HG03565 (cell line): Measurements from ENCODE around the gene TUBGCP2.

Source experiments
- ATAC-seq: cut with Tn5 transposase; IDR thresholded peaks from one replicate; pipeline ENCODE4 v1.9.1; 2021; ENCODE audit warnings: mild to moderate bottlenecking, moderate library complexity; ENCODE audit not compliant: unreplicated experiment

Gene TUBGCP2

DNA sequence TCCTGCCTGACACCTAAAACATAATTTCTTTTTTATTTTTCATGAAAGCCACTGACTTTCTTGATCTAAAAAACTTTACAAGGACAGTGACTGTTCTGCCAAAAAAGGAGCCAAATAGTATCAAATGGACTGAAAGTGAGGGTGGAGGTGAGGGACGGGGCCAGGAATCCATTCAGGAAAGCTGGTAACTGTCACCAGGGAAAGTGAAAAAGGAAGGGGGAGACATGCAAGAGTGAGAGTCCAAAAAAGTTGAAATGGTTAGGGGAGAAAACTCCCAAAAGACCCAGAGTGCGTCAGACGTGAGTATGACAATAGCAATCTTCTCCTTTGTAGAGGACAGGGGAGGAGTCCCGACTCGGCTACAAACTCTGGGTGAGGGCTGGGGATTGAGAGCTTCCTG lies 35.6 kb upstream of the TUBGCP2 start:
- no peak for ATAC-seq

DNA sequence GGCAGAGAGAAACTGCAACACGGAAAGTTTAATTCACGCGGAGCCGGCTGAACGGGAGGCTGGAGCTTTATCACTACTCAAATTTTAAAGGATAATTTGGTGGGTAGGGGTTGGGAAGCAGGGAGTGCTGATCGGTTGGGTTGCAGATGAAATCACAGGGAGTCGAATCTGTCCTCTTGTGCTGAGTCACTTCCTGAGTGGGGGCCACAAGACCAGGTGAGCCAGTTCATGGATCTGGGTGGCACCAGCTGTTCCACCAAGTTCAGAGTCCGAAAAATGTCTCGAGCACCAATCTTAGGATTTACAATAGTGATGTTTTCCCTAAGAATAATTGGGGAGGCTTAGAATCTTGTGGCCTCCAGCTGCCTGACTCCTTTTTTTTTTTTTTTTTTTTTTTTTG lies 34.9 kb upstream of the TUBGCP2 start:
- no peak for ATAC-seq

DNA sequence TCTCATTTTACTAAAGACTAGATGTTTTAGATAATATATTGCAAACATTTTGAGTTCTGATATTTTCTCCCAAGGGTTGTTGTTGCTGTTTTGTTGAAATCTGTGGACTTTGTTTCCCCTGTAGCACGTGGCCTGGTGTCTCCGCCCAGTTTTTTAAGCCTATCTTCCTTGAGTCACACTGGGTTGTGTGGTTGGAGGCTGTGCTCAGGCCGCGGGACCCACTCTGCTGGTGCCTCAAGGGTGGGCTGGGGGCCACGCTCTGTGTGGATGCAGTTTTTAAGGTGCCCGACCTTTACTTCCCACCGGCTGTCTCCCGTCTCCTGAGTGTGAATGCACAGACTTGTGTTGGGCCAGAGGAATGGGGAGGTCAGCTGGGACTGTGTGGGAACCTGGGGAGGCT lies 34.3 kb upstream of the TUBGCP2 start:
- no peak for ATAC-seq

DNA sequence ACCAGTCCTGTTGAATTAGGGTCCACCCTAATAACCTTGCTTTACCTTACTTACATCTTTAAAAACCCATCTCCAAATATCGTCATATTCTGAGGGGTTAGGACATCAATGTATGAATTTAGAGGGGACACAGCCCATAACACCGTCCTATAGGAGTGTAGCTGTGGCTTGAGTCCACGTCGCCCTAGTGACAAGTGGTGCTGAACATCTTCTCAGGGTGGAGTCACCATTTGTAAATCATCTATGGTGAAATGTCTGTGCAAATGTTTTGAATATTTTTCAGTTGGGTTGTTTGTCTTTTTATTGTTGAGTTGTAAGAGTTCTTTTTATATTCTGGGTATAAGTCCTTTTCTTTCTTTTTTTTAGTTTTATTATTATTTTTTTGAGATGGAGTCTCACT lies 33.3 kb upstream of the TUBGCP2 start:
- no peak for ATAC-seq

DNA sequence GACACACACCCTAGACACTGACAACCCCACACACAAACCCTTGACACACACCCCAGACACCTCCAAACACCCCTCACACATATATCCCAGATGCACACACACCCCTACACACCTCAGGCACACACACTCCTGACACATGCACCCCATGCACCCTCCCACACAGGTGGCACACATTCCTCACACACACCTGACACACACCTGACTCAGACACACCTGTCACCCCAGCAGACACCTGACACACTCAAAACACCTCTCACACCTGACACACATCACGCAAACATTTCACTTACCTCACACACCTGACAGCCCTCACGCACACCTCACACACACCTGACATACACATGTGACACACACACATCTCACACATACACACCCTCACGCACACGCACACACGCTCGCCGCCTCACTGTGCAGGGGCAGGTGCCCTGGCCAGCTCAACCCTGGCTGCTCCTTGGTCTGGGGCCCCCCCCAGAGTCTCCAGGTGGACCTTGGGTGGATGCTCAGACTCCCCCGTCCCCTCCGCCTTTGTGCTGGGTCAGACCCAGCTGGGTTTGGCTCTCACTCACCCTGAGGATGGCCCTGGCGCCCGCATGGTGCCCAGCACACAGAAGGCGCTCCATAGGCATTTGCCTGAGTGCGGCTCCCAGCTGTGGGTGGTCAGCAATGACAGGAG lies 31.2 kb upstream of the TUBGCP2 start:
- ATAC-seq = no peak

DNA sequence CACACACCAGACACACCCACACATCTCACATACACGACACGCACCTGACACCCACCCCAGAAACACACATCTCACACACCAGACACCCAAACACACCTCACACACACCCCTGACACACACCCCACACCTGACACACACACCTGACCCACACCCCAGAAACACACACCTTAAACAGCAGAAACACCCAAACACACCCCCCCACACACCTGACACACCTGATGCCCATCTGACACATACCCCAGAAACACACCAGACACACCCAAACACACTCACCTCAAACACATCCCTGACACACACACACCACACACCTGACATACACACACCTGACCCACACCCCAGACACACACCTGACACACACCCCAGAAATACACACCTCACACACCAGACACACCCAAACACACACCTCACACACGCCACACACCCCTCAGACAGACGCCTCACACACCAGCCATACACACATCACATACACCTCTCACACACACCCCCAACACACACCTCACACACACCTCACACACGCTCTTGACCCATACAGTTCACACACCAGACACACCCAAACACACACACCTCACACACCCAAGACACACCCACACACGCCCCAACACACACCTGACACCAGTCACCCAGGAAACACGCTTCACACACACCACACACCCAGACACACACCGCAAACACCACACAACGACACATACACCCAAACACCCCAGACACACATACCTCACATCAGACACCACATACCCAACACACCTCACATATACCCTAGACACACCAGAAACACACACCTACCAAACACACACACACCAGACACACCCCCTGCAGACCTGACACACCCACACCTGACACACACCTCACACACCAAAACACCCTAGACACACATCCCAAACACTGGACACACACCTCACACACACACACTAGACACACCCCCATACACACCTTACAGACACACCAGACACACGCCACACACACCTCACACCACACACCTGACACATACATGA lies 29.7 kb upstream of the TUBGCP2 start:
- ATAC-seq = no peak

DNA sequence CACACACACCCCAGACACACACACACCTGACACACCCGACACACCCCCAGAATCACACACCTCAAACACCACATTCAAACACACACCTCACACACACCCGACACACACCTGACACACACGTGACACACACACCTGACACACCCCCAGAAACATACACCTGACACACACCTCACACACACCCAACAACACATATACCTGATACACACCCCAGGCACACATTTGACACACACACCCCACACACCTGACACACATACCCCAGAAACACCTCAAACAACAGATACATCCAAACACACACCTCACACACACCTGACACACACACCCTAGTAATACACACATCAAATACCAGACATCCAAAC lies 28.7 kb upstream of the TUBGCP2 start:
- ATAC-seq = no peak

DNA sequence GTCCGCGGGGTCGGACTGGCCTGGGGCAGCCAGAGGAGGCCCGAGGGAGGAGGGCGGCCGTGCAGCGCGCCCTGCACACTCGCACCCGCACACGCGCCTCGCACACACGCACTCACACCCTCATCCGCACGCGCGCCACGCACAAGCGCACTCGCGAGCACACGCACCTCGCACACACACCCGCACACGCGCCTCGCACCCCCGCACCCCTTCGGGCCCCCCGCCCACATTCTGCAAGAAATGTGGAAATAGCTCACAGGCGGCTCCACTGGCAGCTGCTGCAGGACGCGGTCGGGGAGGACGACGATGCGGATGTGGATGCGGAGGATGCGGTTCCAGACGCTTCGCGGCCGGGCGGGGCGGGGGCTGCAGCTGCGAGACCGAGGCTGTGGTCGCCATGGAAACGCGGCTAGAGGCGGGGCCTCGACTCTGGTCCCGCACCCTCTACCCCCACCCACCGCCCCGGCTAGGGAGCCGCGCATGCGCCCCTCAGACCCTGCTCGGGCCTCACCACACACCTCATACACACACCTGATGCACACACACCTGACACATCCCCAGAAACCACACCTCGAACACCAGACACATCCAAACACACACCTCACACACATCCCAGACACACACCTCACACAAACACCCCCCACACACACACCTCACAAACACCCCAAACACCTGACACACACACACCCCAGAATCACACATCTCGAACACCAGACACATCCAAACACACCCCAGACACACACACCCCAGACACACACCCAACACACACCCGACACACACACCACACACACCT lies 28.1 kb upstream of the TUBGCP2 start, which contains the start of gene CALY:
Gene CALY, minus strand, starts transcription at position 320 of the 793 bp plus-strand sequence. CDS start 7,907 bp downstream, outside the sequence.
- ATAC-seq = no peak

DNA sequence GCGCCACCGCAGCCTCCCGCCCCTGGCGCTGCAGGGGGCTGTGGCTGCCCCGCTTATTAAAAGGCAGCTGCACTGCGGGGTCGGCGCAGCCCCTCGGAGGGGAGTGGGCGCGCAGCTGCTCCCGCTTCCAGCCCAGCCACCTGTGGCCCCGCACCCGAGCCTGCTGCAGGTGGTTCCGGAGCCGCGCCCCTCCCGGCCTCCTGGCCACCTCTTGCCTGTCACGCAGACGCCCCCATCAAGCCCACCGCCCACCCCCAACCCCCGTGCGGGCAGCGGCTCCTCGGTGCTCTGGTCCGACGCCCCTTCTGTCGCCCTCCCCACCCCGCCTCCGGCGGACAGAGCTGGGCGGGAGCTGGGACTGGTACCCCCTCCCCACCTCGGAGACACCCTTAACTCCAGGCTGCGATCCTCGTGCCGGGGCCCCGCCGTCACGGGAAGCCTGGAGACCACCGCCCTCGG lies 27.5 kb upstream of the TUBGCP2 start:
- ATAC-seq = no peak

DNA sequence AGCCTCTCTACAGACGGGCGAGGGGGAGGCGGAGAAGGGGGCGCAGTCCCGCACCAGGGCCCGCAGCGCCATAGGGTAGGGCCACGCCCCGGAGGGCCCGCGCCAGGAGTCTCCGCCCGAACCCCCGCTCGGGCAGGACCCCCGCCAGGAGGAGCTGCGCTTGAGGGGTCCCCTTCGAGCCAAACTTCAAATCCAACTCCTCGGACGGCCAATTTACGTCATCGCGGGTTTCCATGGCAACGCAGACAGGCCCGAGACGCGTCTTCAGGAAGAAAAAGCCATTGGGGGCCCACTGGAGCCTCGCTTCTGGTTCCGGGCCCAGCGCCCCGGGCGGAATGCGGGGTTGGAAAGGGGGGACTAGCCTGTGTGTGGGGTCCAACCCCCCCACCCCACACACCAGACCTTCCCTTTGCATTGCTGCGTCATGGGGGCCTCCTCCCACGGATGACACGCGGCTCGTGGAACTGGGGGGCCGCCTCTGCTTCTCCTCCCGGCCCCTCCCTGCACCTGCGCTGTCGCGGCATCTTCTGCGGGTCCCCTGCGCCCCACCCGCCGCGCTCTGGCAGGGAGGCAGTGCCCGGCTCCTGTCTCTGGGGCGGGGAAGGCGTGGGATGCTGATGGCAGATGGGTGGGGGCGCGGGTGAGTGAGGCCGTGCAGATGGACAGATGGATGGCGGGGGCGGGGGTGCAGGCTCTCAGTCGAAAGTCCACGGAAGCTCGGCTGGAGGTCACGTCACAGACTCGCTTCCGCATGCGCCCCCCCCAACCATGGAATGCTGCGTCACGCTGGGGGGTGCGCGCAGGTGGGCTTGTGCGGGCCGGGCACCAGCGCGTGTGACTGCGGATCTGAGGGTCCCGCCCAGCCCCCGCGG lies 26.8 kb upstream of the TUBGCP2 start:
- no peak for ATAC-seq

DNA sequence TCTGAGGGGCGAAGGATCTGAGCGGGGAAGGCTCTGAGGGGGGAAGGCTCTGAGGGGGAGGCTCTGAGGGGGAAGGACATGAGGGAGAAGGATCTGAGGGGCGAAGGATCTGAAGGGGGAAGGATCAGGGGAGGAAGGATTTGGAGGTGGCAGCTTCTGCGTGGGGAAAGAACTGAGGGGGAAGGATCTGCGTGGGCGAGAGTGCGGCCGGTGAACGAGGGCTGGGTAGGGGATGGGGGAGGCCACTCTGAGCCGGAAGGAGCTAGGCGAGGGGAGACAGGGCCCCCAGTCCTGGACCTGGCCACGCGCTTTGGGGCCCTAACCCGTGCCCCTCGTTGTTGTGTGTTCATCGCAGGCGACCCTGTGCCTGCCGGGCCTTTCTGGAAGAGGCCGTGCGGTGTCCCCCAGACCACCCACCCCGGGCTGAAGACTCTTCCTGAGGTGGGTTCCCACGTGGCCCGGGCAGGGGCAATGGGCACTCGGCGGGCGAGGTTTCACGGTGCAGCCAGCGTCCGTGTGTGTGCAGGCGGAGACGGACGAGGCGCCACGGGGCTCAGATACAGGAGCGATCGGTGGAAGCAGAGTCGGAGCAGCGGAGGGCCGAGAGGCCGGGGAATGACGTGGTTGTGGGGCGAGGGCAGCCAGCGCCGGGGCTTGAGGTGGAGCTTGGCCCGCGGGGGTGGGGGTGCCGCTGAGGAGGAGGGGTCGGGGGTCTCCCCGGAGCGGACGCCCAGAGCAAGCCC lies 26.0 kb upstream of the TUBGCP2 start:
- ATAC-seq = no peak

DNA sequence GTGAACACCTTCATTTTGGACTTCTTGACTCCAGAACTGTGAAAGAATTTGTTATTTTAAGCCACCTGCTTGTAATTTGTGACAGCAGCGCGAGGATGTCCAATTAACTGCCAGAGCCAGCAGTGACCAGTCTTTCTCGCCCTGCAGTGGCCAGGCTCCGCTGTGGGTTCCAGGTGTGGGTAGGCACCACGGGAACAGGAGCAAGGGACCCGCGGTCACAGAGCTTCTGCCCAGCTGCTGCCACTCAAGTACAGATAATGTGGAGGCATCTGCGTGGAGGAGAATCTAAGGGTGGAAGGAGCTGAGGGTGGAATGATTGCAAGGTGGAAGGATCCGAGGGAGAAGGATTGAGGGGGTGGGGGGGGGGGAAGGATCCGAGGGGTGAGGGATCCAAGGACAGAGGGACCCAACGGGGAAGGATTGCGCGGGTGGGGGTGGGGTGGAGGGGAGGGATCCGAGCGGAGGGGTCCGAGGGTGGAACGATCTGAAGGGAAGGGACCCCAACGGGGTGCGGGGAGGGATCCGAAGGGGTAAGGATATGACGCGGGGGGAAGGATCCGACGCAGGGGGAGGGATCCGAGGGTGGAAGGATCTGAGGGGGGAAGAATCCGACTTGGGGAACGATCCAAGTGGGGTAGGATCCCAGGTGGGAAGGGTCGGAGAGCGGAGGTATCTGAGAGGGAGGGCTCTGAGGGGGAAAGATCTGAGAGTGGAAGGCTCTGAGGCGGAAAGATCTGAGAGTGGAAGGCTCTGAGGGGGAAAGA lies 24.4 kb upstream of the TUBGCP2 start:
- no peak for ATAC-seq

DNA sequence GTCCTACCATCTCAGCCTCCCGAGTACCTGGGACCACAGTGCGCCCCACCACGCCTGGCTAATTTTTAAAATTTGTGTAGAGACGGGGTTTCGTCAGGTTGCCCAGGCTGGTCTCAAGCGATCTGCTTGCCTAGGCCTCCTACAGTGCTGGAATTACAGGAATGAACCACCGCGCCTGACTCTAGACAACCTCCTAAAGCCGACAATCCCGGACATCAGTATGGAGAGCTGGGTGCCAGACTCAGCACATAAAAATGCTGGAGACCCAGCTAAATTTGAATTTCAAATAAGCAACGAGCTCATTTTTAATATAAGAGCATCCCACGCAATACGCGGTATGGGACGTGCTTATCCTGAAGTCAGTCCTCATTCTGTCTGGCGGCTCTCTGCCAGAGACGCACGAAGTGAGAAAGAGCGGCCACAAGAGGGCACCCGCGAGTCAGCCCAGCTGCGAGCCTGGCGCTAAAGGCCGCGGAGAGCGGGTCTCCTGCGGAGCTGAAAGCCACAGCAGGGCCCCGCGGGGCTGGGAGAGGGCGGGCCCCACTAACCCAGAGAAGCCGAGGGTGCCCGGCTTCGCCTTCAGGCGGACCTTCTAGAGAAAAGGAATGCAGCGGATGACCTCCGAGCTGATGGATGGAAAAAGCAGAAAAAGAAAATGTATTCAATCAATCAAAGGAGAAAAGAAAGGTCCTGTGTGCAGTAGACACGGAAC lies 21.0 kb upstream of the TUBGCP2 start:
- ATAC-seq = peak; percentile 85

DNA sequence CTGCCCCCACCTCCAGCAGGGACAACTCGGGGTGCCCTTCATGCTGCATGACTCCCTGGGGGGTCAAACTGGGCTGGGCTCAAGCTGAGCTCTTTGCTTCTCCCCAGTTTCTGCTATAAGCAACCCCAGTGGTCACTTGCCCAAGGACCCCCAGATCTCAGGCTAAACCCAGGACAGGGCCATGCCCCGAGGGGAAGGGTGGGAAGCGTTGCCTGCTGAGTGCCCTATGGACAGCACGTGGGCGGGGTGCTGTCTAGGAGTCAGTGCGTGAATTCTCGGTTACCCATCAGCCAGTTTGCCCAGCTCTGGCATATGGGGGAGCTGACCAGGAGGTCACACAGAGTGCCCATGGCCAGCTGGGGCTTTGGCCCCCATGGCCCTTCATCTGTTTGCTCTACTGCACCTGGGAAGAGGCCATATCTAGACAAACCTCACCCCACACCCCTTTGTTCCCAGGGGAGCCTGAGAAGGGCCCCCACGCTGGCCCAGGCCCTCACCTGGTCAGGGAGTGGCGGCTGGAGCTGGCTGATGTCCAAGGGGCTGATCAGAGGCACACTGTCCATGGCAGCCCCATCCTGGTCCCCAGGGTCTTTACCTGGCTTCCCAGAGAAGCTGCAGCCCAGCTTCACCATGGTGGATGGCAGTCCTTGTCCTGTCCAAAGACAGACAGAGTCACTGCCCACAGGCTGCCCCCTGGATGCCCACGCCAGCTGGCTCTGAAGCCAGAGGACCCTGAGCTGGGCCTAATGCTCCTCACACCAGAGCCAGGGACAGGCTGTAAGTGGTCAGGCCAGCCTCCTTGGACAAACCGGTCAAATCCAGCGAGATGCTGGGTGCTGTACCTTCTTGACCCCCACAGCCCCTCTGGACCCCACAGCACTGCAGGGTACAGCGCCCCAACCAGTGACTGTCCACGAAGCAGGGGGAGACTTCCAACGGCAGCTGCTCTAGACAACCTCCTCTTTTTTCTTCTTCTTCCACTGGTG lies 20.0 kb upstream of the TUBGCP2 start:
- no peak for ATAC-seq

DNA sequence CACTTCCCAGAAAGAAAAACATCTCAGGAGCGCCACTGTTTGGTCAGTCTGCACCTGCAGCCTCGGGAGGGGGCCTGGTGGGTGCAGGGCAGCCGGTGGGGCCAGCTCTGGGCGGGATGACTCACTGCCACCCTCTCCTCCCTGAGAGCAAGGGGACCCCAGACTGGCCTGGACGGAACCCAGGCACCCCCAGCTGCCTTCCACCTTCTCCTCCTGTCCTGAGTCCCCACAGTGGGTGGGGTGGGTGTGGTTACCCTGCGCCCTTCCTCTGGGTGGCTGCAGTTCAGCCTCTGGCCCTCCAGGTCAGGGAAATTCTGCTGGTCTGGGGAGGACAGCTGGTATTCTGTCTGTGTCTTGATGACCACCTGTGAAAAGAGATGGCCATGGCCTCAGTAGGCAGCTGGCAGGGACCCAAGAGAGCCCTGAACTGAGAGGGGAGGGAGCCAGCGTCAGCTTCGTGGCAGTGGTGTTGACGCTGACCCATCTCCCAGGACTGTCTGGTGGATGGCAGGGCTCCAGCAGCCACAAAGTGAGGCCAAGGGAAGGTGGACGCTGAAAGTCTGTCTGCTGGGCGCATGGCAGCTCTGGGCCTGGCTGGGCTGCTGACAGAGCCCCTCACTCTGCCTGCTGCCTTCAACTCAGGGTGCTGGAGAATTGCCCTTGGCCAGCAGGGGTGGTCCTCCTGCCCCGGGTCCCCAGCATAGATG lies 19.1 kb upstream of the TUBGCP2 start:
- ATAC-seq = no peak
